Naive thymus-derived CD8-positive, alpha-beta T cell (primary cell): ENCODE results near the gene SLC3A2. TPM values are rescaled to one million over a fixed set of nuclear protein-coding genes. Genes with fewer than 3 reads are reported as not detected.

ENCODE experiments used
- ATAC-seq, 2 donors: fragments of 150-1000 bp; cut with Tn5 transposase in 1 of 2; sonication (Bioruptor Pico), chemical (Tn5 transposase) in 1 of 2; 1 replicate in 1 of 2; 2 replicates in 1 of 2; pipeline ENCODE4 v1.10.0; 2021; ENCODE audit warnings: mild to moderate bottlenecking in 2 of 2, moderate library complexity in 2 of 2
- POLR2A ChIA-PET: fragments of 350-600 bp; sonication (Branson Sonifier 250); formaldehyde crosslinking; loops from one replicate; lab custom pipeline; 2021; ENCODE audit warnings: antibody characterized with exemption; lab: Charles Lee
- DNase-seq, 10 donors: peaks; one replicate each; pipeline versions ENCODE4 v3.0.0 to v3.0.0-alpha.2; 2020 to 2022
- H3K27ac Mint-ChIP-seq, 10 donors: one replicate each; pipeline ENCODE4 v1.8.0; 2020 to 2022; ENCODE audit warnings: mild to moderate bottlenecking in 10 of 10, mixed read lengths in 10 of 10, moderate library complexity in 4 of 10, inconsistent platforms in 1 of 10
- H3K27me3 Mint-ChIP-seq, 5 donors: one replicate each; pipeline ENCODE4 v1.8.0; 2021 to 2022; ENCODE audit warnings: mixed read lengths in 5 of 5
- H3K36me3 Mint-ChIP-seq, 3 donors: one replicate each; pipeline ENCODE4 v1.8.0; 2020 to 2022; ENCODE audit warnings: mixed read lengths in 3 of 3, mild to moderate bottlenecking in 2 of 3, inconsistent platforms in 1 of 3
- H3K4me1 Mint-ChIP-seq, 4 donors: one replicate each; pipeline ENCODE4 v1.8.0; 2021 to 2022; ENCODE audit warnings: mixed read lengths in 4 of 4
- H3K4me3 Mint-ChIP-seq, 10 donors: one replicate each; pipeline ENCODE4 v1.8.0; 2020 to 2022; ENCODE audit warnings: mild to moderate bottlenecking in 10 of 10, mixed read lengths in 10 of 10, moderate library complexity in 6 of 10, inconsistent platforms in 1 of 10
- H3K9me3 Mint-ChIP-seq, 9 donors: one replicate each; pipeline ENCODE4 v1.8.0; 2020 to 2022; ENCODE audit warnings: mixed read lengths in 9 of 9, mild to moderate bottlenecking in 3 of 9, inconsistent platforms in 1 of 9, moderate library complexity in 1 of 9
- polyA plus RNA-seq, 3 donors: library from polyadenylated mRNA; unstranded; fragments of 300-500 nt; fragmentation: Illumina TruSeq; gene quantifications; one replicate each; pipeline ENCODE4 v1.2.3, GENCODE V29; 2021
- total RNA-seq, 8 experiments: library from RNA in 2 of 8; stranded (reverse) in 2 of 8; gene quantifications; one replicate each; pipeline ENCODE4 v1.2.3 and lab custom pipeline; 2021 to 2026

Gene SLC3A2
- total and polyA plus RNA-seq, 5 experiments from 2014 or later = 119 to 353 (median 164) TPM

GRCh38 chr11:62863687-62864335 is 16.9 kb upstream of the SLC3A2 start:
- DNase-seq (no peak), ATAC-seq (no peak)
- H3K4me3 Mint-ChIP-seq = no peak overlapping the region
- H3K27ac Mint-ChIP-seq = no peak overlapping the region
- peaks cover 2 to 11% (median 6%) of the 10 kb centered on the region in 4 donors for H3K4me1 Mint-ChIP-seq
- H3K9me3 Mint-ChIP-seq = no peaks in the 10 kb centered on the region
- POLR2A ChIA-PET = interaction anchor here (0.5 to 4.0 kb wide), 8 partner anchors 8 to 383 kb away, joined by 3 to 51 read pairs (median 7); partner anchors contain the start of genes HNRNPUL2, TMEM179B, TTC9C and ZBTB3
- no peaks in the 10 kb centered on the region for H3K27me3 Mint-ChIP-seq
- no peaks in the 10 kb centered on the region for H3K36me3 Mint-ChIP-seq

- no peak for ATAC-seq
- POLR2A ChIA-PET = interaction anchor here (0.6 to 3.2 kb wide), 5 partner anchors 10 to 285 kb away, joined by 4 to 10 read pairs (median 5); partner anchors contain the start of genes POLR2G and ZBTB3
- no peaks in the 10 kb centered on the region for H3K9me3 Mint-ChIP-seq
Observed at GRCh38 chr11:62865635-62866034, 15.1 kb upstream of the SLC3A2 start.

GRCh38 chr11:62874851-62875250 is 5.8 kb upstream of the SLC3A2 start:
- no peak overlapping the region for H3K4me3 Mint-ChIP-seq

More at GRCh38 chr11:62865635-62866034, 15.1 kb upstream of the SLC3A2 start:
- H3K27ac Mint-ChIP-seq = no peak overlapping the region
- no peaks in the 10 kb centered on the region for H3K27me3 Mint-ChIP-seq
- DNase-seq = no peak
- H3K36me3 Mint-ChIP-seq = no peaks in the 10 kb centered on the region
- H3K4me3 Mint-ChIP-seq = no peak overlapping the region
- peaks cover 2 to 11% (median 6%) of the 10 kb centered on the region in 4 donors for H3K4me1 Mint-ChIP-seq

GRCh38 chr11:62875698-62876478 is 4.8 kb upstream of the SLC3A2 start:
- ATAC-seq = no peak
- Mint-ChIP-seq H3K4me1 (peaks cover 10 to 13% (median 12%) of the 10 kb centered on the region in 4 donors), H3K27ac (no peak overlapping the region), H3K4me3 (no peak overlapping the region), H3K27me3 (no peaks in the 10 kb centered on the region), H3K36me3 (peaks cover 0 to 4% (median 0%) of the 10 kb centered on the region in 3 donors), H3K9me3 (no peaks in the 10 kb centered on the region)
- DNase-seq = no peak
- POLR2A ChIA-PET = interaction anchor here (0.6 to 0.7 kb wide), 2 partner anchors 39 to 676 kb away, joined by 3 to 4 read pairs; no protein-coding TSS in a partner anchor

More at GRCh38 chr11:62874851-62875250, 5.8 kb upstream of the SLC3A2 start:
- peaks cover 3 to 5% (median 4%) of the 10 kb centered on the region in 4 donors for H3K4me1 Mint-ChIP-seq
- H3K27ac Mint-ChIP-seq = no peak overlapping the region
- no peaks in the 10 kb centered on the region for H3K27me3 Mint-ChIP-seq
- H3K9me3 Mint-ChIP-seq = no peaks in the 10 kb centered on the region
- DNase-seq = no peak
- peaks cover 0 to 4% (median 0%) of the 10 kb centered on the region in 3 donors for H3K36me3 Mint-ChIP-seq
- ATAC-seq = no peak
- POLR2A ChIA-PET = interaction anchor here (0.5 to 0.7 kb wide), 3 partner anchors 10 to 58 kb away, joined by 3 to 4 read pairs (median 3); no protein-coding TSS in a partner anchor

GRCh38 chr11:62876712-62877111 is 4.0 kb upstream of the SLC3A2 start:
- peaks cover 12 to 16% (median 15%) of the 10 kb centered on the region in 4 donors for H3K4me1 Mint-ChIP-seq
- ATAC-seq = no peak
- POLR2A ChIA-PET = no interaction called here

GRCh38 chr11:62879235-62879978 is 1.3 kb upstream of the SLC3A2 start:
- ATAC-seq (no peak), DNase-seq (no peak)
- peaks cover 0 to 32% (median 7%) of the 10 kb centered on the region in 3 donors for H3K36me3 Mint-ChIP-seq
- peaks cover 29 to 43% (median 41%) of the 10 kb centered on the region in 4 donors for H3K4me1 Mint-ChIP-seq
- H3K4me3 Mint-ChIP-seq = peak overlapping the region; percentile 96 to 100 (median 99)
- POLR2A ChIA-PET = interaction anchor here (0.7 to 3.3 kb wide), 8 partner anchors 26 to 288 kb away, joined by 3 to 87 read pairs (median 10); partner anchors contain the start of genes C11orf98, CSKMT, HNRNPUL2 and TMEM179B
- no peaks in the 10 kb centered on the region for H3K9me3 Mint-ChIP-seq
- peak overlapping the region in 9 of 10 donors; percentile 97 to 100 (median 99) for H3K27ac Mint-ChIP-seq
- no peaks in the 10 kb centered on the region for H3K27me3 Mint-ChIP-seq

More at GRCh38 chr11:62876712-62877111, 4.0 kb upstream of the SLC3A2 start:
- Mint-ChIP-seq H3K4me3 (no peak overlapping the region), H3K27me3 (no peaks in the 10 kb centered on the region), H3K9me3 (no peaks in the 10 kb centered on the region), H3K36me3 (peaks cover 0 to 7% (median 0%) of the 10 kb centered on the region in 3 donors), H3K27ac (no peak overlapping the region)
- no peak for DNase-seq

- no peak for ATAC-seq
- DNase-seq = peak in 1 of 10 donors; percentile 7
- H3K9me3 Mint-ChIP-seq = no peaks in the 10 kb centered on the region
- peaks cover 0 to 40% (median 10%) of the 10 kb centered on the region in 3 donors for H3K36me3 Mint-ChIP-seq
- H3K27me3 Mint-ChIP-seq = no peaks in the 10 kb centered on the region
- H3K4me3 Mint-ChIP-seq = peak overlapping the region; percentile 96 to 100 (median 99)
- H3K4me1 Mint-ChIP-seq = peaks cover 29 to 48% (median 46%) of the 10 kb centered on the region in 4 donors
- peak overlapping the region; percentile 97 to 100 (median 100) for H3K27ac Mint-ChIP-seq
- POLR2A ChIA-PET = interaction anchor here (0.9 to 3.3 kb wide), 31 partner anchors 9 to 1306 kb away, joined by 3 to 87 read pairs (median 6); partner anchors contain the start of genes ASRGL1, C11orf98, CSKMT and EEF1G
Observed at GRCh38 chr11:62880231-62880802, 379 bp upstream of the SLC3A2 start.

- peak overlapping the region; percentile 97 to 100 (median 100) for H3K27ac Mint-ChIP-seq
- POLR2A ChIA-PET = interaction anchor here (0.6 to 3.3 kb wide), 48 partner anchors 24 to 1359 kb away, joined by 3 to 87 read pairs (median 4); partner anchors contain the start of genes ASRGL1, ATL3, B3GAT3 and C11orf98
- ATAC-seq (peak; percentile 67 to 74), DNase-seq (peak; percentile 81 to 97 (median 90))
- H3K4me3 Mint-ChIP-seq = peak overlapping the region; percentile 96 to 100 (median 99)
- H3K27me3 Mint-ChIP-seq = no peaks in the 10 kb centered on the region
- H3K9me3 Mint-ChIP-seq = no peaks in the 10 kb centered on the region
- H3K36me3 Mint-ChIP-seq = peaks cover 0 to 54% (median 15%) of the 10 kb centered on the region in 3 donors
- peaks cover 33 to 53% (median 51%) of the 10 kb centered on the region in 4 donors for H3K4me1 Mint-ChIP-seq
Observed at GRCh38 chr11:62881579-62882430, 1.1 kb downstream of the SLC3A2 start.

GRCh38 chr11:62882431-62882749 is 1.7 kb downstream of the SLC3A2 start:
- Mint-ChIP-seq H3K9me3 (no peaks in the 10 kb centered on the region), H3K4me1 (peaks cover 35 to 53% (median 51%) of the 10 kb centered on the region in 4 donors), H3K36me3 (peaks cover 0 to 58% (median 19%) of the 10 kb centered on the region in 3 donors), H3K27ac (peak overlapping the region; percentile 97 to 100 (median 100)), H3K27me3 (no peaks in the 10 kb centered on the region), H3K4me3 (peak overlapping the region; percentile 96 to 100 (median 99))
- DNase-seq = no peak
- ATAC-seq = no peak
- POLR2A ChIA-PET = interaction anchor here (0.9 to 3.3 kb wide), 11 partner anchors 9 to 1862 kb away, joined by 3 to 68 read pairs (median 15); partner anchors contain the start of genes C11orf98, CSKMT, GNG3 and NXF1

GRCh38 chr11:62882788-62883501 is 2.2 kb downstream of the SLC3A2 start:
- POLR2A ChIA-PET = interaction anchor here (0.7 to 2.5 kb wide), 7 partner anchors 9 to 1861 kb away, joined by 3 to 23 read pairs (median 5); partner anchors contain the start of genes NXF1, TAF6L and ZBTB3
- H3K27me3 Mint-ChIP-seq = no peaks in the 10 kb centered on the region
- peaks cover 0 to 64% (median 21%) of the 10 kb centered on the region in 3 donors for H3K36me3 Mint-ChIP-seq
- H3K4me1 Mint-ChIP-seq = peaks cover 35 to 53% (median 51%) of the 10 kb centered on the region in 4 donors
- H3K9me3 Mint-ChIP-seq = no peaks in the 10 kb centered on the region
- H3K4me3 Mint-ChIP-seq = peak overlapping the region; percentile 96 to 100 (median 99)
- ATAC-seq (no peak), DNase-seq (no peak)
- H3K27ac Mint-ChIP-seq = peak overlapping the region; percentile 97 to 100 (median 100)
